K562 (cell line): ENCODE results near the gene IRGQ. TPM values are rescaled to one million over a fixed set of nuclear protein-coding genes. Genes with fewer than 3 reads are reported as not detected.
A peak's percentile ranks its signal among the peaks of the same experiment; 100 is the strongest.

Source experiments
- CAMTA2 ChIP-seq: fragments of 250-450 bp; sonication (Bioruptor Pico); conservative IDR thresholded peaks from 2 replicates; pipeline ENCODE4 v1.5.1; 2022
- CBX2 ChIP-seq: fragments of 200-600 bp; sonication (generic); IDR thresholded peaks from one replicate; pipeline ENCODE4 v1.6.1; 2012; ENCODE audit warnings: mild to moderate bottlenecking, low read length, inconsistent platforms; ENCODE audit not compliant: insufficient read depth, poor library complexity, severe bottlenecking
- FOXP1 ChIP-seq: sonication (generic); formaldehyde crosslinking; IDR thresholded peaks from 2 replicates; pipeline ENCODE4 v1.8.0; 2022; ENCODE audit warnings: mild to moderate bottlenecking, missing genetic modification reagents
- GATAD2A ChIP-seq: fragments of 450-650 bp; IDR thresholded peaks from 2 replicates; pipeline ENCODE4 v1.6.1; 2017
- KDM2B ChIP-seq: fragments of 250-450 bp; sonication (Bioruptor Pico); IDR thresholded peaks from 2 replicates; pipeline ENCODE4 v1.8.0; 2021; ENCODE audit warnings: mild to moderate bottlenecking, moderate library complexity
- NCOA1 ChIP-seq: fragments of 450-650 bp; IDR thresholded peaks from 2 replicates; pipeline ENCODE4 v1.6.1; 2016; ENCODE audit warnings: low read depth
- NR2C2 ChIP-seq, 2 experiments: fragments of 200-800 bp in 1 of 2; sonication (Bioruptor generic) in 1 of 2; sonication (generic) in 1 of 2; formaldehyde crosslinking in 1 of 2; IDR thresholded peaks; 2 replicates each; pipeline versions ENCODE4 v1.6.1 to v1.8.0; 2016 to 2022; ENCODE audit warnings: mild to moderate bottlenecking in 1 of 2, missing compliant biosample characterization in 1 of 2, missing genetic modification characterization in 1 of 2, missing genetic modification reagents in 1 of 2
- PRMT5 ChIP-seq: sonication (generic); formaldehyde crosslinking; IDR thresholded peaks from 2 replicates; pipeline ENCODE4 v1.5.0; 2020; ENCODE audit warnings: missing genetic modification reagents
- RAD21 ChIP-seq, 2 experiments: fragments of 250-450 bp in 1 of 2; fragments of 450-650 bp in 1 of 2; sonication (Bioruptor Pico) in 1 of 2; formaldehyde crosslinking in 1 of 2; IDR thresholded peaks in 1 of 2; conservative IDR thresholded peaks in 1 of 2; 2 replicates each; pipeline versions ENCODE4 v1.4.0 to v1.8.0; 2020 to 2022; ENCODE audit warnings: mild to moderate bottlenecking in 2 of 2, moderate library complexity in 1 of 2
- RB1 ChIP-seq: fragments of 450-650 bp; IDR thresholded peaks from 2 replicates; pipeline ENCODE4 v1.6.1; 2017; ENCODE audit warnings: low read depth, mild to moderate bottlenecking
- SAP30 ChIP-seq: fragments of 200-600 bp; sonication (generic); IDR thresholded peaks from 2 replicates; pipeline ENCODE4 v1.6.1; 2012; ENCODE audit warnings: borderline replicate concordance, low read depth, mild to moderate bottlenecking, moderate library complexity, low read length, control low read depth, inconsistent platforms; ENCODE audit not compliant: insufficient read depth, poor library complexity, severe bottlenecking
- WHSC1 ChIP-seq: IDR thresholded peaks from one replicate; pipeline ENCODE4 v1.6.1; 2012; ENCODE audit warnings: low read length, control low read depth, inconsistent platforms
- ZNF224 ChIP-seq: sonication (generic); formaldehyde crosslinking; IDR thresholded peaks from 2 replicates; pipeline ENCODE4 v1.8.0; 2022; ENCODE audit warnings: mild to moderate bottlenecking, missing genetic modification reagents
- ZNF24 ChIP-seq: fragments of 450-650 bp; IDR thresholded peaks from 2 replicates; pipeline ENCODE4 v1.6.1; 2016
- ZNF354B ChIP-seq: fragments of 250-450 bp; sonication (Bioruptor Pico); IDR thresholded peaks from 2 replicates; pipeline ENCODE4 v1.4.0; 2020
- ZNF561 ChIP-seq: fragments of 450-650 bp; formaldehyde crosslinking; conservative IDR thresholded peaks from 2 replicates; pipeline ENCODE4 v1.4.0; 2020; ENCODE audit warnings: mild to moderate bottlenecking, moderate library complexity
- ZNF644 ChIP-seq: fragments of 200-800 bp; sonication (Bioruptor generic); IDR thresholded peaks from 2 replicates; pipeline ENCODE4 v1.6.1; 2016; ENCODE audit warnings: low read depth, missing genetic modification characterization, missing compliant biosample characterization
- ZNF696 ChIP-seq: fragments of 250-450 bp; sonication (Bioruptor Pico); conservative IDR thresholded peaks from 2 replicates; pipeline ENCODE4 v1.4.0; 2020; ENCODE audit warnings: mild to moderate bottlenecking, moderate library complexity
- polyA plus RNA-seq, 8 experiments: library from polyadenylated mRNA; depleted of rRNA in 4 of 8; stranded (reverse) in 5 of 8; unstranded in 3 of 8; fragments of >200 nt; fragmentation: Nextera tagmentation in 2 of 8; fragmentation: Illumina TruSeq in 1 of 8; extraction: Ambion mirVana in 2 of 8; extraction: Trizol in 1 of 8; gene quantifications; 2 replicates each; pipeline versions ENCODE4 v1.2.1 to v1.2.3, GENCODE V29; 2011 to 2014; ENCODE audit warnings: inconsistent platforms in 1 of 8, missing spikeins in 1 of 8
- total RNA-seq, 7 experiments: library from RNA; depleted of rRNA in 6 of 7; stranded (reverse); fragments of >200 nt in 6 of 7; fragmentation: Illumina TruSeq in 2 of 7; extraction: Trizol in 2 of 7; gene quantifications; 2 replicates each; pipeline versions ENCODE4 v1.2.1 to v1.2.3, GENCODE V29; 2011 to 2021; ENCODE audit warnings: low replicate concordance in 1 of 7
- TF ChIP-seq, protein P1 (sequence below): IDR thresholded peaks from 2 replicates; pipeline ENCODE4 v1.6.1; 2016; ENCODE audit warnings: missing genetic modification characterization, missing compliant biosample characterization
- TF ChIP-seq, protein P2 (sequence below), 3 experiments: IDR thresholded peaks in 2 of 3; conservative IDR thresholded peaks in 1 of 3; 2 replicates each; pipeline ENCODE4 v1.5.1; 2011 to 2012; ENCODE audit warnings: low read length in 3 of 3, mild to moderate bottlenecking in 3 of 3, control low read depth in 2 of 3, improper control_type of control experiment in 1 of 3, inconsistent platforms in 1 of 3, low read depth in 1 of 3, mixed read lengths in 1 of 3, moderate library complexity in 1 of 3; ENCODE audit not compliant: insufficient read depth in 2 of 3
- TF ChIP-seq, protein P3 (sequence below): sonication (generic); formaldehyde crosslinking; IDR thresholded peaks from 2 replicates; pipeline ENCODE4 v1.8.0; 2022; ENCODE audit warnings: mild to moderate bottlenecking, missing genetic modification reagents, borderline replicate concordance
- TF ChIP-seq, protein P4 (sequence below): fragments of 250-450 bp; sonication (Bioruptor Pico); IDR thresholded peaks from 2 replicates; pipeline ENCODE4 v1.6.1; 2021; ENCODE audit warnings: mild to moderate bottlenecking

IRGQ gene
- total and polyA plus RNA-seq, 9 of the 15 experiments (the other 6 are each of a cell fraction or from before 2014, with no cell fraction given), result 3.5 to 19.2 (median 7.9) TPM

DNA sequence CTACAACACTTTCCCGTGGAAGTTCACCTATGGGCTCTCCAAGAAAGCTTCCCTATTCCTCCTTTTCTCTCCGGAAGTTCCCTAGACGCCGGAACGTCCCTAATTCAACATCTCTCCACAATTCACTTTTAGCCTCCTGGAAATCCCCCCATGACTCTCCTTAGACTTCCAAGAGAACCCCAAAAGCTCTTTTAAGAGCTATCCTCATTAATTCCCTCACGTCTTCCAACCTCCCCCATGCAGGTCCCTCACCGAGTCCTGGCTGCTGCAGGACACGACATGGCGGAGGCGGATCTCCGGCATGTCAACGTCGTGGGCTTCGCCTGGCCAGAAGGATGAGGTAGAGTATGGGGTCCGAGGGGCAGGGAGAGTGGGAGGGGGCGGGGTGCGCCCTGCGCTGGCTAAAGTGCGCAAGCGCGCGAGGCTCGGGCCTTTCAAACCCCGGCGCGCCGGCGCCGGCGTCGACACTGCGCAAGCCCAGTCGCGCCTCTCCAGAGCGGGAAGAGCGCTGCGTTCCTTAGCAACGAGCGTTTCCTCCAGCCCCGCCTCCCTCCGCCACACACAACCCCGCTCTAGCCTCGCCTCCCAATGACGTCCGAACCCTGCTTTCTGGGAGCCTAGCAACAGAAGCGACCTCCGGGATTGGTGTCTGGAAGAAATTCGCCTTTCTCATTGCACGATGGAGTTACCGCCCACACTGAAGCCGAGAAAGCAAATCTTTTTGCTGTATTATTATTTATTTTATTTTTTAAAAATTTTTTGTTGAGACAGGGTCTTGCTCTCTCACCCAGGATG, 20.6 kb downstream of the IRGQ start, which contains the start of the genes PINLYP and XRCC1 (continued):
- TF ChIP-seq CAMTA2 (CRISPR knock-in tag) (no peak), NR2C2 (CRISPR knock-in tag; IDR thresholded peaks at IDR 0.05) (no peak), NR2C2 (tag; IDR thresholded peaks at IDR 0.05) (no peak), WHSC1 (no peak), FOXP1 (CRISPR knock-in tag) (no peak; the same call in 1 of the 2 replicates), KDM2B (CRISPR knock-in tag) (no peak), ZNF354B (CRISPR knock-in tag) (no peak), ZNF644 (tag) (no peak), RB1 (peak; percentile 95; the same call in 1 of the 2 replicates), SAP30 (peak; percentile 88), NCOA1 (no peak), ZNF561 (CRISPR knock-in tag) (no peak), ZNF224 (CRISPR knock-in tag) (no peak), RAD21 (CRISPR knock-in tag; conservative IDR thresholded peaks at IDR 0.05 in 1 of 2, IDR thresholded peaks at IDR 0.05 in 1 of 2) (no peak), PRMT5 (no peak), GATAD2A (no peak), ZNF24 (no peak), ZNF696 (CRISPR knock-in tag) (no peak), CBX2 (no peak)
- TF ChIP-seq, protein P1, sequence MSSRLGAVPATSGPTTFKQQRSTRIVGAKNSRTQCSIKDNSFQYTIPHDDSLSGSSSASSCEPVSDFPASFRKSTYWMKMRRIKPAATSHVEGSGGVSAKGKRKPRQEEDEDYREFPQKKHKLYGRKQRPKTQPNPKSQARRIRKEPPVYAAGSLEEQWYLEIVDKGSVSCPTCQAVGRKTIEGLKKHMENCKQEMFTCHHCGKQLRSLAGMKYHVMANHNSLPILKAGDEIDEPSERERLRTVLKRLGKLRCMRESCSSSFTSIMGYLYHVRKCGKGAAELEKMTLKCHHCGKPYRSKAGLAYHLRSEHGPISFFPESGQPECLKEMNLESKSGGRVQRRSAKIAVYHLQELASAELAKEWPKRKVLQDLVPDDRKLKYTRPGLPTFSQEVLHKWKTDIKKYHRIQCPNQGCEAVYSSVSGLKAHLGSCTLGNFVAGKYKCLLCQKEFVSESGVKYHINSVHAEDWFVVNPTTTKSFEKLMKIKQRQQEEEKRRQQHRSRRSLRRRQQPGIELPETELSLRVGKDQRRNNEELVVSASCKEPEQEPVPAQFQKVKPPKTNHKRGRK (tag), result no peak
- TF ChIP-seq, protein P2, sequence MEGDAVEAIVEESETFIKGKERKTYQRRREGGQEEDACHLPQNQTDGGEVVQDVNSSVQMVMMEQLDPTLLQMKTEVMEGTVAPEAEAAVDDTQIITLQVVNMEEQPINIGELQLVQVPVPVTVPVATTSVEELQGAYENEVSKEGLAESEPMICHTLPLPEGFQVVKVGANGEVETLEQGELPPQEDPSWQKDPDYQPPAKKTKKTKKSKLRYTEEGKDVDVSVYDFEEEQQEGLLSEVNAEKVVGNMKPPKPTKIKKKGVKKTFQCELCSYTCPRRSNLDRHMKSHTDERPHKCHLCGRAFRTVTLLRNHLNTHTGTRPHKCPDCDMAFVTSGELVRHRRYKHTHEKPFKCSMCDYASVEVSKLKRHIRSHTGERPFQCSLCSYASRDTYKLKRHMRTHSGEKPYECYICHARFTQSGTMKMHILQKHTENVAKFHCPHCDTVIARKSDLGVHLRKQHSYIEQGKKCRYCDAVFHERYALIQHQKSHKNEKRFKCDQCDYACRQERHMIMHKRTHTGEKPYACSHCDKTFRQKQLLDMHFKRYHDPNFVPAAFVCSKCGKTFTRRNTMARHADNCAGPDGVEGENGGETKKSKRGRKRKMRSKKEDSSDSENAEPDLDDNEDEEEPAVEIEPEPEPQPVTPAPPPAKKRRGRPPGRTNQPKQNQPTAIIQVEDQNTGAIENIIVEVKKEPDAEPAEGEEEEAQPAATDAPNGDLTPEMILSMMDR (IDR thresholded peaks at IDR 0.05 in 2 of 3, conservative IDR thresholded peaks at IDR 0.05 in 1 of 3; ENCODE audit: insufficient read depth in 2 of 3, low read depth in 1 of 3, low read length in 3 of 3), result no peak
- TF ChIP-seq, protein P3, sequence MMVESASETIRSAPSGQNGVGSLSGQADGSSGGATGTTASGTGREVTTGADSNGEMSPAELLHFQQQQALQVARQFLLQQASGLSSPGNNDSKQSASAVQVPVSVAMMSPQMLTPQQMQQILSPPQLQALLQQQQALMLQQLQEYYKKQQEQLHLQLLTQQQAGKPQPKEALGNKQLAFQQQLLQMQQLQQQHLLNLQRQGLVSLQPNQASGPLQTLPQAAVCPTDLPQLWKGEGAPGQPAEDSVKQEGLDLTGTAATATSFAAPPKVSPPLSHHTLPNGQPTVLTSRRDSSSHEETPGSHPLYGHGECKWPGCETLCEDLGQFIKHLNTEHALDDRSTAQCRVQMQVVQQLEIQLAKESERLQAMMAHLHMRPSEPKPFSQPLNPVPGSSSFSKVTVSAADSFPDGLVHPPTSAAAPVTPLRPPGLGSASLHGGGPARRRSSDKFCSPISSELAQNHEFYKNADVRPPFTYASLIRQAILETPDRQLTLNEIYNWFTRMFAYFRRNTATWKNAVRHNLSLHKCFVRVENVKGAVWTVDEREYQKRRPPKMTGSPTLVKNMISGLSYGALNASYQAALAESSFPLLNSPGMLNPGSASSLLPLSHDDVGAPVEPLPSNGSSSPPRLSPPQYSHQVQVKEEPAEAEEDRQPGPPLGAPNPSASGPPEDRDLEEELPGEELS, result no peak
- TF ChIP-seq, protein P4, sequence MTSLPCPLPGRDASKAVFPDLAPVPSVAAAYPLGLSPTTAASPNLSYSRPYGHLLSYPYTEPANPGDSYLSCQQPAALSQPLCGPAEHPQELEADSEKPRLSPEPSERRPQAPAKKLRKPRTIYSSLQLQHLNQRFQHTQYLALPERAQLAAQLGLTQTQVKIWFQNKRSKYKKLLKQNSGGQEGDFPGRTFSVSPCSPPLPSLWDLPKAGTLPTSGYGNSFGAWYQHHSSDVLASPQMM (CRISPR knock-in tag), result no peak
